Measurements from ENCODE around the gene GON7.

- TF ChIP-seq CTCF (IDR thresholded peaks at IDR 0.05) (no peak), POLR2A (IDR thresholded peaks at IDR 0.05) (no peak)
Measured at GRCh38 chr14:93156693-93157369, 50.0 kb downstream of the GON7 start.
